Nephron (organoid): ENCODE results near the gene TTC36.

Source experiments
- H3K27ac Mint-ChIP-seq, 3 experiments: 2 replicates each; pipeline ENCODE4 v1.8.0; 2020; ENCODE audit warnings: mixed read lengths in 3 of 3, mild to moderate bottlenecking in 2 of 3, moderate library complexity in 1 of 3
- H3K27me3 Mint-ChIP-seq: 2 replicates; pipeline ENCODE4 v1.8.0; 2021; ENCODE audit warnings: low read depth, mild to moderate bottlenecking, moderate library complexity, mixed read lengths
- H3K36me3 Mint-ChIP-seq: 2 replicates; pipeline ENCODE4 v1.8.0; 2020; ENCODE audit warnings: low read depth, mixed read lengths
- H3K4me1 Mint-ChIP-seq: 2 replicates; pipeline ENCODE4 v1.8.0; 2020; ENCODE audit warnings: mixed read lengths
- H3K4me3 Mint-ChIP-seq, 3 experiments: 2 replicates each; pipeline ENCODE4 v1.8.0; 2020; ENCODE audit warnings: mild to moderate bottlenecking in 3 of 3, mixed read lengths in 3 of 3, moderate library complexity in 2 of 3
- H3K9me3 Mint-ChIP-seq: 2 replicates; pipeline ENCODE4 v1.8.0; 2020; ENCODE audit warnings: mixed read lengths
- CTCF ChIP-seq, 3 experiments: fragments of 200-600 bp; sonication (generic); IDR thresholded peaks; one replicate each; pipeline ENCODE4 v1.5.0; 2021; ENCODE audit warnings: antibody characterized with exemption in 3 of 3; ENCODE audit not compliant: unreplicated experiment in 3 of 3

TTC36 gene

GRCh38 chr11:118529584-118530175 lies 2.4 kb downstream of the TTC36 start:
- Mint-ChIP-seq H3K9me3 (no peaks in the 10 kb centered on the region), H3K36me3 (peaks cover 12% of the 10 kb centered on the region), H3K4me1 (peaks cover 40% of the 10 kb centered on the region), H3K27ac (peak overlapping the region; percentile 82 to 96 (median 83)), H3K27me3 (peaks cover 4% of the 10 kb centered on the region), H3K4me3 (peak overlapping the region; percentile 90 to 98 (median 95))
- no peak for TF ChIP-seq CTCF (IDR thresholded peaks at IDR 0.05; ENCODE audit: unreplicated experiment in 3 of 3)

- peak overlapping the region; percentile 82 to 96 (median 83) for H3K27ac Mint-ChIP-seq
- TF ChIP-seq CTCF (IDR thresholded peaks at IDR 0.05; ENCODE audit: unreplicated experiment in 3 of 3) = no peak
- peak overlapping the region; percentile 90 to 98 (median 95) for H3K4me3 Mint-ChIP-seq
- H3K27me3 Mint-ChIP-seq = peaks cover 4% of the 10 kb centered on the region
- peaks cover 35% of the 10 kb centered on the region for H3K4me1 Mint-ChIP-seq
- peaks cover 10% of the 10 kb centered on the region for H3K36me3 Mint-ChIP-seq
- H3K9me3 Mint-ChIP-seq = no peaks in the 10 kb centered on the region
Measured at GRCh38 chr11:118530180-118530682, 3.0 kb downstream of the TTC36 start.

- Mint-ChIP-seq H3K27me3 (peaks cover 4% of the 10 kb centered on the region), H3K27ac (peak within 1 kb of the TSS; percentile 94 to 98 (median 97)), H3K4me3 (peak within 1 kb of the TSS; percentile 95 to 99 (median 98)), H3K9me3 (no peaks in the 10 kb centered on the region), H3K4me1 (peaks cover 35% of the 10 kb centered on the region), H3K36me3 (peaks cover 15% of the 10 kb centered on the region)
- no peak for TF ChIP-seq CTCF (IDR thresholded peaks at IDR 0.05; ENCODE audit: unreplicated experiment in 3 of 3)
Measured at GRCh38 chr11:118530683-118531596, 3.7 kb downstream of the TTC36 start, which contains the start of gene TMEM25. Gene TMEM25 (plus strand): TSS chr11:118531192. CDS start chr11:118531802, 610 bp downstream.

GRCh38 chr11:118531597-118532084 lies 4.4 kb downstream of the TTC36 start:
- peak overlapping the region; percentile 94 to 98 (median 97) for H3K27ac Mint-ChIP-seq
- peaks cover 17% of the 10 kb centered on the region for H3K36me3 Mint-ChIP-seq
- H3K4me3 Mint-ChIP-seq = peak overlapping the region; percentile 95 to 99 (median 98)
- H3K27me3 Mint-ChIP-seq = peaks cover 4% of the 10 kb centered on the region
- TF ChIP-seq CTCF (IDR thresholded peaks at IDR 0.05; ENCODE audit: unreplicated experiment in 3 of 3) = no peak
- H3K4me1 Mint-ChIP-seq = peaks cover 35% of the 10 kb centered on the region
- no peaks in the 10 kb centered on the region for H3K9me3 Mint-ChIP-seq

GRCh38 chr11:118532091-118532490 lies 4.8 kb downstream of the TTC36 start:
- peaks cover 35% of the 10 kb centered on the region for H3K4me1 Mint-ChIP-seq
- H3K36me3 Mint-ChIP-seq = peaks cover 20% of the 10 kb centered on the region
- peak overlapping the region; percentile 95 to 99 (median 98) for H3K4me3 Mint-ChIP-seq
- TF ChIP-seq CTCF (IDR thresholded peaks at IDR 0.05; ENCODE audit: unreplicated experiment in 3 of 3) = no peak
- H3K27me3 Mint-ChIP-seq = peaks cover 4% of the 10 kb centered on the region
- H3K27ac Mint-ChIP-seq = peak overlapping the region in 1 of 3 experiments; percentile 97
- H3K9me3 Mint-ChIP-seq = no peaks in the 10 kb centered on the region
